ENCODE results near the gene FGGY. TPM values are rescaled to one million over a fixed set of nuclear protein-coding genes. Genes with fewer than 3 reads are reported as not detected.

Gene FGGY
- total and polyA plus RNA-seq, 2 donors (not counting 3 experiments of a cell fraction or from before 2014, with no cell fraction given): 5.6 to 6.4 TPM

DNA sequence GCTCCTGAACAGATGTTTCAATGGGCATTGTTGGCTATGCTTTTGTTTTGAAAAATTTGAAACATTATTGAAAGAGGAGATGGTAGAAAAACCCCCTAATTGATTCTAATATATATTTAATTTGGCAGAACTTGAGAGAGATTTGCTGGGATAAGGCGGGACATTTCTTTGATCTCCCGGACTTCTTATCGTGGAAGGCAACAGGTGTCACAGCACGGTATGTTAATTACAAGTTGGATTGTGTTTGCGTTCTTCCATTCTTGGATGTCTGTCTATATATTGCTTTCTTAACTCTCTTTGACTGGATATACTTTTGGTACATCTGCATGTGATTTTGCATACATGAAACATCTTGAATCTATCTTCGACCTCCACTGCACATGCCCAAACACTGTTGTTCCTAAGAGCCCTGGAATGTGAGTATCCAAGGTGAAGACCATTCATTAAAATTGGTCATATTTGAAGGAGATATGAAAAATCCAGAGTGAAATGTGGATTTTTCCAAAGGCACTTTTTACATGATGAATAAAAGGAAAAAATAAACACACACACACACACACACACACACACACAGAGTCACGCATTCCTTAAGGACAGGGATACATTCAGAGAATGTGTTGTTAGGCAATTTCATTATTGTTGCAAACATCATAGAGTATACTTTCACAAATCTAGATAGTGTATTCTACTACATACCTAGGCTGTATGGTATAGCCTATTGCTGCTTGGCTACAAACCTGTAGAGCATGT, 81.9 kb downstream of the FGGY start:
- DNase-seq (ENCODE audit: low read depth, low spot score) (no peak), FAIRE-seq (no peak)
- ChIA-PET POLR2A (no interaction called here), CTCF (no interaction called here)
- no peaks in the 10 kb centered on the region for H3K27me3 ChIP-seq (ENCODE audit: control insufficient read depth in 2 of 2, insufficient read depth in 2 of 2, low read length in 2 of 2)
- dilution Hi-C loops (cut with MboI; ENCODE audit: extremely low pct_ligation_motif_present, low sequenced_read_pairs): no loop called here
- H3K79me2 ChIP-seq (ENCODE audit: control insufficient read depth, insufficient read depth, low read length): no peaks in the 10 kb centered on the region
- BruUV-seq (replicated peaks): no TSS peak
- H3K27ac ChIP-seq (ENCODE audit: insufficient read depth, low read depth, low read length): no peak overlapping the region
- H3K4me2 ChIP-seq (ENCODE audit: insufficient read depth, low read length): no peak overlapping the region
- H3K36me3 ChIP-seq (ENCODE audit: control insufficient read depth in 2 of 2, extremely low read depth in 1 of 2, insufficient read depth in 2 of 2, low read length in 2 of 2): no peaks in the 10 kb centered on the region
- H3K9ac ChIP-seq (replicated peaks; ENCODE audit: extremely low read depth, insufficient read depth, low read length): no peak overlapping the region
- H3K9me3 ChIP-seq (replicated peaks; ENCODE audit: control insufficient read depth, insufficient read depth, low read length): no peaks in the 10 kb centered on the region
- TF ChIP-seq MYC (IDR thresholded peaks at IDR 0.05; ENCODE audit: low read depth, low read length) (no peak), GATA2 (IDR thresholded peaks at IDR 0.05; ENCODE audit: insufficient read depth, insufficient read length, low read depth, low read length) (no peak), CTCF (IDR thresholded peaks at IDR 0.05; ENCODE audit: extremely low read depth in 1 of 2, insufficient read depth in 1 of 2, low read depth in 1 of 2, low read length in 2 of 2) (no peak)
- no peaks in the 10 kb centered on the region for H3K9me1 ChIP-seq (replicated peaks; ENCODE audit: control insufficient read depth, extremely low read depth, insufficient read depth, low read length)
- H4K20me1 ChIP-seq (replicated peaks; ENCODE audit: control insufficient read depth, extremely low read depth, insufficient read depth, low read length): no peaks in the 10 kb centered on the region
- H3K4me1 ChIP-seq (ENCODE audit: control insufficient read depth, extremely low read depth, insufficient read depth, low read length): no peaks in the 10 kb centered on the region
- no peak overlapping the region for H3K4me3 ChIP-seq (replicated peaks in 1 of 3; ENCODE audit: insufficient read depth in 1 of 3, low read depth in 1 of 3, low read length in 3 of 3)
- intact Hi-C loops (cut with micrococcal nuclease): no loop called here
- H2AFZ ChIP-seq (ENCODE audit: low read depth, low read length): no peak overlapping the region

DNA sequence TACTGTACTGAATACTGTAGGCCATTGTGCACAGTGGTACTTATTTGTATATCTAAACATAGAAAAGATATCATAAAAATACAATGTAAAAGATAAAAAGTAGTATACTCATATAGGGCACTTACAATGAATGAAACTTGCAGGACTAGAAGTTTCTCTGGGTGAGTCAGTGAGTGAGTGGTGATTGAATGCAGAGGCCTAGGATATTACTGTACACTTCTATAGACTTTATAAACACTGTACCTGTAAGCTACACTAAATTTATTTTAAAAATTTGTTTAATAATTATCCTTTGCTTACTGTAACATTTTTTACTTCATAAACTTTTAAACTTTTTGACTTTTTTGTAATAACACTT, 82.5 kb downstream of the FGGY start:
- Histone ChIP-seq H3K4me1 (ENCODE audit: control insufficient read depth, extremely low read depth, insufficient read depth, low read length) (no peaks in the 10 kb centered on the region), H4K20me1 (replicated peaks; ENCODE audit: control insufficient read depth, extremely low read depth, insufficient read depth, low read length) (no peaks in the 10 kb centered on the region), H3K4me2 (ENCODE audit: insufficient read depth, low read length) (no peak overlapping the region), H2AFZ (ENCODE audit: low read depth, low read length) (no peak overlapping the region), H3K9me1 (replicated peaks; ENCODE audit: control insufficient read depth, extremely low read depth, insufficient read depth, low read length) (no peaks in the 10 kb centered on the region), H3K9me3 (replicated peaks; ENCODE audit: control insufficient read depth, insufficient read depth, low read length) (no peaks in the 10 kb centered on the region), H3K9ac (replicated peaks; ENCODE audit: extremely low read depth, insufficient read depth, low read length) (no peak overlapping the region), H3K27ac (ENCODE audit: insufficient read depth, low read depth, low read length) (no peak overlapping the region), H3K27me3 (ENCODE audit: control insufficient read depth in 2 of 2, insufficient read depth in 2 of 2, low read length in 2 of 2) (no peaks in the 10 kb centered on the region), H3K36me3 (ENCODE audit: control insufficient read depth in 2 of 2, extremely low read depth in 1 of 2, insufficient read depth in 2 of 2, low read length in 2 of 2) (no peaks in the 10 kb centered on the region), H3K79me2 (ENCODE audit: control insufficient read depth, insufficient read depth, low read length) (no peaks in the 10 kb centered on the region), H3K4me3 (replicated peaks in 1 of 3; ENCODE audit: insufficient read depth in 1 of 3, low read depth in 1 of 3, low read length in 3 of 3) (no peak overlapping the region)
- CTCF ChIA-PET: no interaction called here
- intact Hi-C loops (cut with micrococcal nuclease): no loop called here
- no peak for DNase-seq (ENCODE audit: low read depth, low spot score)
- no peak for TF ChIP-seq POLR2A (IDR thresholded peaks at IDR 0.05; ENCODE audit: low read depth, low read length)
- POLR2A ChIA-PET: no interaction called here
- FAIRE-seq: no peak
- dilution Hi-C loops (cut with MboI; ENCODE audit: extremely low pct_ligation_motif_present, low sequenced_read_pairs): no loop called here
- BruUV-seq (replicated peaks): no TSS peak

All from endothelial cell of umbilical vein (primary cell).